ENCODE data around the gene PLXNA1. TPM values are rescaled to one million over a fixed set of nuclear protein-coding genes. Genes with fewer than 3 reads are reported as not detected.

Gene PLXNA1
- total and polyA plus RNA-seq, 5 donors from 2014 or later = 0.25 to 12.6 (median 0.36) TPM

DNA sequence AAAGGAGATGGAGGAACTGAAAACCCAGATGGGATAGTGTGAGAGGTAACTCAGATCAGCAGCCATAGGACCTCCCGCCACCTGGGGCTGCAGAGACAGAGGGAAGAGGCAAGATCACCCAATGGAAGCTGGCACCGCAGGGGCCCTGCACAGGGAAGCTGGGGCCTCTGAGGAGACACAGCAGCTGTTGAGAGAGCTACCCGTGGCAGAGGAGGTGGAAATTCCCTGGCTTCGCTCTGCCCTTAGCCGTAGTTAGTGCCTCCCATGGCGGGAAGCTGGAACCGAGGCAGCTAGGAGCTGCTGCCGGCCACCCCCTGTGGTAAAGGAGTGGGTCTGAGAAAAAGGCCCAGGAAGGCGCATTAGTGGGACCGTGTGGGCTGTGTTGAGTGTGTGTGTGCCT is 18.0 kb upstream of the PLXNA1 start:
- H3K4me3 ChIP-seq (ENCODE audit: low read depth, low read length) = no peak overlapping the region
- H3K9me3 ChIP-seq (ENCODE audit: control insufficient read depth in 2 of 2, low read length in 2 of 2) = no peaks in the 10 kb centered on the region
- no peak for DNase-seq
- Mint-ChIP-seq H3K27me3 (no peaks in the 10 kb centered on the region), H3K4me3 (no peak overlapping the region), H3K9me3 (peaks cover 0 to 2% (median 0%) of the 10 kb centered on the region in 7 donors), H3K36me3 (peaks cover 4% of the 10 kb centered on the region), H3K4me1 (no peaks in the 10 kb centered on the region), H3K27ac (peak overlapping the region in 1 of 3 donors; percentile 32)
- H3K27ac ChIP-seq (ENCODE audit: insufficient read depth, low read length, poor library complexity, severe bottlenecking) = no peak overlapping the region
- H3K36me3 ChIP-seq (ENCODE audit: control insufficient read depth, insufficient read depth, low read length) = no peaks in the 10 kb centered on the region
- H3K4me1 ChIP-seq (ENCODE audit: control insufficient read depth, insufficient read depth, low read length, poor library complexity, severe bottlenecking) = no peaks in the 10 kb centered on the region
- H3K27me3 ChIP-seq (ENCODE audit: control insufficient read depth, insufficient read depth, low read length) = no peaks in the 10 kb centered on the region
- ATAC-seq (ENCODE audit: low read depth in 2 of 2) = no peak

DNA sequence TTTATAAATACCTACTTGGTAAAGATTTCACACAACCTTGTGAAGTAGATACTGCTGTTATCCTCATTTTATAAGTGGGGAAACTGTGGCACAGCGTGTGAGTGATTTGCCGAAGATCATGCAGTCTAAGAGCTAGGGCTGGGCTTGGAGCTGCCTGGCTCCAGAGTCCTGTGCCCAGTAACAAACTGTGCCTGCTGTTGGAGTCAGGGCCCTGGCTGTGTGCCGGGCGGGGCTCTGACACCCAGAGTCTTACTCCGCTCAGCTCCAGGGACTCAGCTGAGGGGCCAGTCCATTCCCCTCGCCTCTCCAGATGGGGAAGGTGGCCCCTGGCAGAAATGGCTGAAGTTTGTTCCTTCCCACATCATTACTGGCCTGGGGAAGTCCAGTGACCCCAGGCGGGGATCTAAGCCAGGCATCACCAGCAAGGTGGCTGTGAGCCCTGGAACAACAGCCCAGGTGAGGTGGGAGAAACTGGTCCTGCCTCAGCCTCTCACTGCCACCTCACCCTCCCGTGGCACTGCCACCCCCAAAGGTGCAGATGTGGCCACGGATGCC is 17.3 kb upstream of the PLXNA1 start:
- Histone ChIP-seq H3K27ac (ENCODE audit: insufficient read depth, low read length, poor library complexity, severe bottlenecking) (no peak overlapping the region), H3K27me3 (ENCODE audit: control insufficient read depth, insufficient read depth, low read length) (no peaks in the 10 kb centered on the region), H3K36me3 (ENCODE audit: control insufficient read depth, insufficient read depth, low read length) (no peaks in the 10 kb centered on the region), H3K9me3 (ENCODE audit: control insufficient read depth in 2 of 2, low read length in 2 of 2) (no peaks in the 10 kb centered on the region), H3K4me3 (ENCODE audit: low read depth, low read length) (no peak overlapping the region), H3K4me1 (ENCODE audit: control insufficient read depth, insufficient read depth, low read length, poor library complexity, severe bottlenecking) (no peaks in the 10 kb centered on the region)
- DNase-seq (no peak), ATAC-seq (ENCODE audit: low read depth in 2 of 2) (no peak)
- H3K27me3 Mint-ChIP-seq = peaks cover 5% of the 10 kb centered on the region
- H3K36me3 Mint-ChIP-seq = no peaks in the 10 kb centered on the region
- peaks cover 0 to 2% (median 0%) of the 10 kb centered on the region in 7 donors for H3K9me3 Mint-ChIP-seq
- peak overlapping the region in 1 of 3 donors; percentile 32 for H3K27ac Mint-ChIP-seq
- H3K4me1 Mint-ChIP-seq = no peaks in the 10 kb centered on the region
- no peak overlapping the region for H3K4me3 Mint-ChIP-seq

DNA sequence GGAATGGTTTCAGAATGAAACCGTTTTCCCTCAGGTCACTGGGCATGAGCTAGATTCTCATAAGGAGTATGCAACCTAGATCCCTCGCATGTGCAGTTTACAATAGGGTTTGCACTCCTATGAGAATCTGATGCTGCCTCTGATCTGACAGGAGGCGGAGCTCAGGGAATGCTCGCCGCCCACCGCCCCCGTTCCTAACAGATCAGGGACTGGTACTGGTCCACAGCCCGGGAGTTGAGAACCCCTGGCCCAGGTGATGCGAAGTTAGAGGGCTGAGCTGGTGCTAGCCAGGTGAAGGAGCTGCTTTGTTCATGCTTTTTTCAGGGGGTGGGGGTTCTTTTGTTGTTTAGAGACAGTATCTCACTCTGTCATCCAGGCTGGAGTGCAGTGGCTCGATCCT is 15.5 kb upstream of the PLXNA1 start:
- no peaks in the 10 kb centered on the region for H3K4me1 Mint-ChIP-seq
- H3K27me3 ChIP-seq (ENCODE audit: control insufficient read depth, insufficient read depth, low read length) = no peaks in the 10 kb centered on the region
- H3K4me3 Mint-ChIP-seq = no peak overlapping the region
- no peak overlapping the region for H3K4me3 ChIP-seq (ENCODE audit: low read depth, low read length)
- no peaks in the 10 kb centered on the region for H3K4me1 ChIP-seq (ENCODE audit: control insufficient read depth, insufficient read depth, low read length, poor library complexity, severe bottlenecking)
- H3K9me3 Mint-ChIP-seq = peaks cover 0 to 2% (median 0%) of the 10 kb centered on the region in 7 donors
- no peak overlapping the region for H3K27ac ChIP-seq (ENCODE audit: insufficient read depth, low read length, poor library complexity, severe bottlenecking)
- DNase-seq (no peak), ATAC-seq (ENCODE audit: low read depth in 2 of 2) (no peak)
- H3K36me3 ChIP-seq (ENCODE audit: control insufficient read depth, insufficient read depth, low read length) = no peaks in the 10 kb centered on the region
- H3K27me3 Mint-ChIP-seq = peaks cover 7% of the 10 kb centered on the region
- H3K27ac Mint-ChIP-seq = no peak overlapping the region
- no peaks in the 10 kb centered on the region for H3K36me3 Mint-ChIP-seq
- H3K9me3 ChIP-seq (ENCODE audit: control insufficient read depth in 2 of 2, low read length in 2 of 2) = no peaks in the 10 kb centered on the region

GRCh38 chr3:126968391-126969390 is 14.2 kb upstream of the PLXNA1 start:
- Histone ChIP-seq H3K9me3 (ENCODE audit: control insufficient read depth in 2 of 2, low read length in 2 of 2) (no peaks in the 10 kb centered on the region), H3K27me3 (ENCODE audit: control insufficient read depth, insufficient read depth, low read length) (no peaks in the 10 kb centered on the region), H3K27ac (ENCODE audit: insufficient read depth, low read length, poor library complexity, severe bottlenecking) (no peak overlapping the region), H3K4me1 (ENCODE audit: control insufficient read depth, insufficient read depth, low read length, poor library complexity, severe bottlenecking) (no peaks in the 10 kb centered on the region), H3K4me3 (ENCODE audit: low read depth, low read length) (no peak overlapping the region), H3K36me3 (ENCODE audit: control insufficient read depth, insufficient read depth, low read length) (no peaks in the 10 kb centered on the region)
- no peak for DNase-seq
- Mint-ChIP-seq H3K4me1 (no peaks in the 10 kb centered on the region), H3K36me3 (no peaks in the 10 kb centered on the region), H3K9me3 (no peaks in the 10 kb centered on the region), H3K27ac (no peak overlapping the region), H3K27me3 (peaks cover 11% of the 10 kb centered on the region), H3K4me3 (no peak overlapping the region)
- no peak for ATAC-seq (ENCODE audit: low read depth in 2 of 2)

DNA sequence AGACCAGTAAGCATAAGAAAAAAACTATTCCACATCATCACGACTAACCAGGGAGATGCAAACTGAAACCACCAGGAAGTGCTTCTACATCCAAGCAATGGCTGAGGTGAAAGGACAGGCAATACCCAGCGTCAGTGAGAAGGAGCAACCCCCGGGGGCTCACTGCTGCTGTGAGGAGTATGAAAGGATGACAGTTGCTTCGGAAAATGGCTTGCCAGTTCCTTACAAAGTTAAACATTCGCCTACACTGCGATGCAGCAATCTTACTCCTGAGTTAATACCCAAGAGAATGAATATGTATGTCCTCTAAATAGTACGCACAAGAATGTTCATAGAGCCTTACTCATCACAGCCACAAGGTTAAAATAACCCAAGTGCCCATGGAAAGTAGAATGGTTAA is 13.3 kb upstream of the PLXNA1 start:
- no peak overlapping the region for H3K27ac Mint-ChIP-seq

DNA sequence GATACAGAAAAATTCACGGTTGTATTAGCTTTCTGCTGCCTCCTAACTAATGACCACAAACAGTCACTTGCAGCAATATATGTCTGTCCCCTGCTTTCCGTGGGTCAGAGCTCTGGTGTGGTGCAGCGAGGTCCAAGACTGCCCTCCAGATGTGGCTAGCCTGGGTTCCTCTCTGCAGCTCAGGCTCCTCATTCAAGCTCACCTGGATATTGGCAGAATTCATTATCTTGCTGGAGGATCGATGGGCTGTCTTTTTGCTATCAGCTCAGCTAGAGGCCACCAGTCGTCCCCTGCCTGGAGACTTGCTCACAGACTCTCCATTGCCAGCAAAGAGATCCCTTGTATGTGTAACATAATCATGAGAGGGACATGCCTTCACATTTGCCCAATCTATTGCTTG is 12.8 kb upstream of the PLXNA1 start:
- Mint-ChIP-seq H3K27ac (no peak overlapping the region), H3K4me1 (no peaks in the 10 kb centered on the region), H3K4me3 (no peak overlapping the region), H3K36me3 (peaks cover 6% of the 10 kb centered on the region), H3K9me3 (peaks cover 0 to 13% (median 6%) of the 10 kb centered on the region in 7 donors), H3K27me3 (peaks cover 13% of the 10 kb centered on the region)
- no peak for DNase-seq
- H3K27me3 ChIP-seq (ENCODE audit: control insufficient read depth, insufficient read depth, low read length) = peaks cover 3% of the 10 kb centered on the region
- no peaks in the 10 kb centered on the region for H3K36me3 ChIP-seq (ENCODE audit: control insufficient read depth, insufficient read depth, low read length)
- ATAC-seq (ENCODE audit: low read depth in 2 of 2) = no peak
- peaks cover 9 to 10% of the 10 kb centered on the region in 2 experiments for H3K9me3 ChIP-seq (ENCODE audit: control insufficient read depth in 2 of 2, low read length in 2 of 2)
- no peak overlapping the region for H3K27ac ChIP-seq (ENCODE audit: insufficient read depth, low read length, poor library complexity, severe bottlenecking)
- H3K4me3 ChIP-seq (ENCODE audit: low read depth, low read length) = no peak overlapping the region
- no peaks in the 10 kb centered on the region for H3K4me1 ChIP-seq (ENCODE audit: control insufficient read depth, insufficient read depth, low read length, poor library complexity, severe bottlenecking)

More for the DNA sequence above, 13.3 kb upstream of the PLXNA1 start:
- H3K9me3 ChIP-seq (ENCODE audit: control insufficient read depth in 2 of 2, low read length in 2 of 2) = peaks cover 4 to 5% of the 10 kb centered on the region in 2 experiments
- ATAC-seq (ENCODE audit: low read depth in 2 of 2) = no peak
- no peaks in the 10 kb centered on the region for H3K4me1 ChIP-seq (ENCODE audit: control insufficient read depth, insufficient read depth, low read length, poor library complexity, severe bottlenecking)
- Mint-ChIP-seq H3K27me3 (peaks cover 12% of the 10 kb centered on the region), H3K4me3 (no peak overlapping the region), H3K9me3 (peaks cover 0 to 8% (median 1%) of the 10 kb centered on the region in 7 donors), H3K4me1 (no peaks in the 10 kb centered on the region), H3K36me3 (peaks cover under 1% of the 10 kb centered on the region)
- no peak overlapping the region for H3K4me3 ChIP-seq (ENCODE audit: low read depth, low read length)
- DNase-seq = no peak
- no peaks in the 10 kb centered on the region for H3K36me3 ChIP-seq (ENCODE audit: control insufficient read depth, insufficient read depth, low read length)
- H3K27ac ChIP-seq (ENCODE audit: insufficient read depth, low read length, poor library complexity, severe bottlenecking) = no peak overlapping the region
- peaks cover 3% of the 10 kb centered on the region for H3K27me3 ChIP-seq (ENCODE audit: control insufficient read depth, insufficient read depth, low read length)

- H3K9me3 ChIP-seq (ENCODE audit: control insufficient read depth in 2 of 2, low read length in 2 of 2) = peaks cover 9 to 13% of the 10 kb centered on the region in 2 experiments
- Mint-ChIP-seq H3K4me1 (no peaks in the 10 kb centered on the region), H3K27me3 (peaks cover 16% of the 10 kb centered on the region)
These were observed 12.0 kb upstream of the PLXNA1 start for GRCh38 chr3:126970921-126971320.

More at GRCh38 chr3:126970921-126971320, 12.0 kb upstream of the PLXNA1 start:
- Mint-ChIP-seq H3K36me3 (peaks cover 9% of the 10 kb centered on the region), H3K4me3 (no peak overlapping the region), H3K9me3 (peaks cover 0 to 16% (median 9%) of the 10 kb centered on the region in 7 donors), H3K27ac (no peak overlapping the region)
- Histone ChIP-seq H3K27me3 (ENCODE audit: control insufficient read depth, insufficient read depth, low read length) (peaks cover 3% of the 10 kb centered on the region), H3K4me1 (ENCODE audit: control insufficient read depth, insufficient read depth, low read length, poor library complexity, severe bottlenecking) (no peaks in the 10 kb centered on the region), H3K36me3 (ENCODE audit: control insufficient read depth, insufficient read depth, low read length) (no peaks in the 10 kb centered on the region), H3K27ac (ENCODE audit: insufficient read depth, low read length, poor library complexity, severe bottlenecking) (no peak overlapping the region), H3K4me3 (ENCODE audit: low read depth, low read length) (no peak overlapping the region)
- DNase-seq = no peak
- ATAC-seq (ENCODE audit: low read depth in 2 of 2) = no peak
